GM18498 (cell line): ENCODE measurements around the gene SWSAP1.
"Not testable (repeated sequence)": the region's sequence is repeated elsewhere in the genome, so short reads cannot be mapped to it uniquely, and the experiment has no call there.

ENCODE experiments used
- ATAC-seq: cut with Tn5 transposase; IDR thresholded peaks from one replicate; pipeline ENCODE4 v1.9.1; 2021; ENCODE audit warnings: mild to moderate bottlenecking, moderate library complexity; ENCODE audit not compliant: unreplicated experiment

Gene SWSAP1

GRCh38 chr19:11378319-11379189 lies 4.1 kb downstream of the SWSAP1 start:
- ATAC-seq: no peak

GRCh38 chr19:11379269-11379845 lies 4.9 kb downstream of the SWSAP1 start:
- ATAC-seq: not testable (repeated sequence)

- ATAC-seq: no peak
These were observed 5.4 kb downstream of the SWSAP1 start for GRCh38 chr19:11379857-11380350.

DNA sequence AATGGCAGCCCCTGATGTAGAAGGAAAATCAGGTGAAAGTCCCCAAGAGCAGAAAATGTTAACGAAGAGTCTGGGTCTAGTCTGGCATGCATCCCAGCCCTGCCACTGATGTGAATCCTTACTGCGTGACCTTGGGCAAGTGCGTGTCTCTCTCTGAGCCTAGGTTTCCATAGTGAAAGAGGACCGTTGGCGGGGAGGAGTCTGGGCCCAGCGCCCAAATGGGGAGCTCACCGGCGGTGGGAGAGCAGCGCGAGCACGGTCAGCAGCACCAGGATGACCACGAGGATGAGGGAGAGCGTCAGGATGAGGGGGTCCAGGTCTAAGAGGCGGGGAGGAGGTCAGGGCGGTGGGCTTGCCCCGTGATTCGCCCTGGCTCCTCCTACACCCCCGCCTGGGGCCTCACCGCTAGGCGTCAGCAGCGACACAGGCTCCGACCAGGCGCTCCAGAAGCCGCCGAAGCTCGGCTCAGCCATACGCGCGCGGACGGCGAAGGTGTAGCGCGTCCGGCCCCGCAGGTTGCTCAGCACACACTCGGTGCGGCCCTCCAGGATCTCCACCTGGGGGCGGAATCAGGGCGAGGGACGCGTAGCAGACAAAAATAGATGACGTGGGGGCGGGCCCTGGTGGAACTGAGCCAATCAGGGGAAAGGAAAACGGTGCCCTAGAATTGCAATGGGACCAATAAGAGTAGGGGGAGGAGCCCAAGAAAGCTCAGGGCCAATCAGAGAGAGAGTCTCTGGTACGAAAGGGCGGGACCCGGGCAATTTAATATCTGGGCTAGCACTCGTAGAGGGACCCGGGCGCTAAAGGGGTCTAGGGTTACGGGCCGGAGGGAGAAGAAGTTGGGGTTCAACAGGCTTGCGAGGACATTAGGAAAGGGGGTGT lies 6.4 kb downstream of the SWSAP1 start:
- peak; percentile 80 for ATAC-seq

GRCh38 chr19:11382898-11383705 lies 8.6 kb downstream of the SWSAP1 start:
- no peak for ATAC-seq

- no peak for ATAC-seq
These were observed 9.2 kb downstream of the SWSAP1 start for GRCh38 chr19:11383706-11384048.

DNA sequence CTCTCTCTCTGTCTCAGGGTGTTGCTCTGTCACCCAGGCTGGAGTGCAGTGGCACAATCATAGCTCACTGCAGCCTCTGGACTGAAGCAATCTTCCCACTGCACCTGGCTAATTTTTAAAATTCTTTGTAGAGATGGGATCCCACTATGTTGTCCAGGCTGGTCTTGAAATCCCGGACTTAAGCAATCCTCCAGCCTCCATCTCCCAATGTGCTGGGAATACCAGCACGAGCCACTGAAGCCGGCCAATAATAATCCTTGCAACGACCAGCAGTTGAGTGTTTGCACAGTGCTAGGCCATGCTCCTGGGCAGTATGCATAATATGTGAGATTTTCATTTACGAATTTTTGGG lies 10.3 kb downstream of the SWSAP1 start:
- ATAC-seq: no peak

DNA sequence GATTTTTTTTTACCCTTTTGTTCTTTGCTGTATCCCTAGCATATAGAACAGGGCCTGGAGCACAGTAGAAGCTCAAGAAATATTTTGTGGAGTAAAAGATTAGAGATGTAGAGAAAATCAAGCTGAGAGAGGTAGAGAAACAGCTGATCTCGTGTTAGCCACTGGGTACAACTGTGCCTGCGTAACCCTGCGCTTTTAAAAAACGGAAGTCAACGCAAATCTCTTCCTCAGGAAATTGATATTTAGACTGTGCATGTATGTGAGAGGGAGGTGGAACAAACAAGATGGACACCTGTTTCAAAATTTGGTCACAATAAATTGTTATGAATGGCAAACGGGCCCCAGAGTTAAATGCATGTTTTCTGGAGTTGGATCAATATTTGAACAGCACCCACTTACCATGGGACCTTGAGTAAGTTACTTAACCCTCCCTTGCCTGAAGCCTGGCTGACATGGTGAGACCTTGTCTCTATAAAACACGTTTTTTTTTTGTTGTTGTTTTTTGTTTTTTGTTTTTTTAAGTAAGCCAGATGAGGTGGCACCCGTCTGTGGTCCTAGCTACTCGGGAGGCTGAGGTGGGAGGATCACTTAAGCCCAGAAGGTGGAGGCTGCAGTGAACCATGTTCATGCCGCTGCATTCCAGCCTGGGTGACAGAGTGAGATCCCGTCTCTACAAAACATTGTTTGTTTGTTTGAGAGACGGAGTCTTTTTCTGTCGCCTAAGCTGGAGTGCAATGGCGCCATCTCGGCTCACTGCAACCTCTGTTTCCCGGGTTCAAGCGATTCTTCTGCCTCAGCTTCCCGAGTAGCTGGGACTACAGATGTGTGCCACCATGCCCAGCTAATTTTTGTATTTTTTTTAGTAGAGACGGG lies 12.9 kb downstream of the SWSAP1 start:
- ATAC-seq: no peak

DNA sequence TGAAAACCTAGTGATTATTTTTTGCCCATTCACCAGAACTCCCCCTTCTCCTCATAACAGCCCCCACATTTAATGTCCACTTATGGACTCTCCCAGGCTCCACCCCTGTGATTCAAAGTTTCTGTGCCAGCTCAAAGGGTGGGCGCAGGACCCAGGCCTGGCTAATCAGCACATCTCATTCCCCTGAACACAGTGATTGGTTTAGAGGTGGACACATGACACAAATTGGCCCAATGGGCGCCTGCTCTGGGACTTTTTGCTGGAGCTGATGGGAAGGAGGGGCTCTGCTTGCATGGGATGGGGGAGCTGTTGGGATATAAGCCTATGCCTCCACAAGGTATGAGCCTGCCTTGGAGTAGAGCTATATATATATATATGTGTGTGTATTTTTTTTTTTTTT lies 15.9 kb downstream of the SWSAP1 start:
- ATAC-seq: no peak

DNA sequence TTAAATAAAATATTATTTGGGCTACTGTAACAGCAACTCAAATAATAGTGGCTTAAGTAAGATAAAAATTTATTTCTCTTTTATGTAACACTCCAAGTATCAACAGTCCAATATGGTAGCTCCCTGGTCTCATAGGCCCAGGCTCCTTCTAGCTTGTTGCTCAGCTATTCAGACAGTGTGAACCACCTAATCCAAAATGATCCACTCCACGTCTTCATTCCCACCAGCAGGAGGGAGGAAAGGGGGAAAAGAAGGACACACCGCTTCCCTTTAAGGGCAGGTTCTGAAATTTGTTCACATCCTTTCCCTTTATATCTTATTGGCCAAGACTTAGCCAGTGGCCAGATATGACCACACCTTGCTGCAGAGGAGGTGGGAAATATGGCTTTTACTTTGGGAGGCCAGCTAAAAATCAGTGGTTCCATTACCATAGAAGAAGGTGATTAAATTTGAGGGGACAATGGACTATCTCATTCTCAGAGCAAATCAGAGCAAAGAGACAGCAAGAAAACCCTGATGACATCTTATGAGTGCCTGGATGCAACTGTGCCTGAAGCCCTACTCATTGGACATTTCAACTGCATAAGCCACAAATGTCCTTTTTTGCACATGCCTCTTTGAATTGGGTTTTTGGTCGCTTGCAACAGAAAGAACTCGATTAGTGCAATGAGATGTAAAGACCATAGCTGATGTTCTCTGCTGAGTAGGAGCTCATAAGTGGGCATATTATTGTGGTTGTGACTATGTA lies 16.6 kb downstream of the SWSAP1 start:
- ATAC-seq: no peak

- ATAC-seq: no peak
These were observed 22.7 kb downstream of the SWSAP1 start for GRCh38 chr19:11397089-11397610.

- no peak for ATAC-seq
These were observed 25.2 kb downstream of the SWSAP1 start for GRCh38 chr19:11399667-11400066.

- ATAC-seq: no peak
These were observed 26.3 kb downstream of the SWSAP1 start for GRCh38 chr19:11400798-11401197.

GRCh38 chr19:11401808-11402543 lies 27.5 kb downstream of the SWSAP1 start:
- ATAC-seq: no peak

DNA sequence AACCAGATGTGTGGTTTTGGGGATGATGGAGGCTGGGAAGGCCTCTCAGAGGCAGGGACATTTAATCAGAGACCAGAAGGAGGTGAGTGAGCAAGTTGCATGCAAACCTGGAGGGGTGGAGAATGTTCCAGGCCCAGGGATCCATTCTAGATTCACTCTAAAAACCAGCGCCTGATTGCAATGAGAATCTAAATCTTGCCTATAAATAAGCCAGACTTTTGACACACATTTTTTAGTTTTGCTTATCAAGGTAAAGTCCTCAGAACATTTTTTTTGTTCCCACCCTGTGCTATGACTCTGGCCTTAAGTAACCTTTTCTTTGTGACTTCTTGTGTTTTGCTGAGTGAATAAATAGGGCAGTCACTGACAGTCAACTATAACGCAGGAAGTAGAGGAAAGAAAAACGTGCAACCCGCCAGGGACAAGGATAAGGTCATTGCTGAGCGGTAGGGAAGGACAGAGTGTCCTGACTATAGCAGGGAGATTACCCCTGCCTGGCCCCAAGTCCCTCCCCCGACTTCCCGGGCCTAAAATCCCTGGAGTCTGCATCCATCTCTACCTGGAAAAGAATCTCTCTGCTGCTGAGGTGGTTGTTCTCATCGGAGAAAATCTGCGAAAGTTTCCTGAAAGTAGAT lies 30.2 kb downstream of the SWSAP1 start:
- no peak for ATAC-seq

- no peak for ATAC-seq
These were observed 31.6 kb downstream of the SWSAP1 start for GRCh38 chr19:11405846-11406643.
